SK-N-SH treated with all-trans-retinoic acid at 6 μM for 48 hours (cell line): Measurements from ENCODE around the gene KCNJ2.

Experiments used
- ATAC-seq: fragments of 200-7000 bp; cut with Tn5 transposase; 3 replicates; pipeline ENCODE4 v1.9.1; 2020; ENCODE audit warnings: mild to moderate bottlenecking, moderate library complexity
- ARNTL ChIP-seq: fragments of 450-650 bp; formaldehyde crosslinking; IDR thresholded peaks from 2 replicates; pipeline ENCODE4 v1.5.0; 2020; ENCODE audit warnings: low read depth, mild to moderate bottlenecking, moderate library complexity, borderline replicate concordance
- BACH2 ChIP-seq: fragments of 250-450 bp; sonication (Bioruptor Pico); IDR thresholded peaks from 2 replicates; pipeline ENCODE4 v1.9.0; 2021; ENCODE audit warnings: mild to moderate bottlenecking, borderline replicate concordance
- CREB5 ChIP-seq: fragments of 250-450 bp; sonication (Bioruptor Pico); IDR thresholded peaks from 2 replicates; pipeline ENCODE4 v1.5.1; 2020; ENCODE audit warnings: low read depth, mild to moderate bottlenecking, moderate library complexity
- CSDC2 ChIP-seq: fragments of 250-450 bp; sonication (Bioruptor Pico); IDR thresholded peaks from 2 replicates; pipeline ENCODE4 v1.5.0; 2020; ENCODE audit warnings: mild to moderate bottlenecking, moderate library complexity
- CSRNP3 ChIP-seq: fragments of 250-450 bp; sonication (Bioruptor Pico); IDR thresholded peaks from 2 replicates; pipeline ENCODE4 v1.5.1; 2021; ENCODE audit warnings: mild to moderate bottlenecking, moderate library complexity
- GLIS3 ChIP-seq: fragments of 250-450 bp; sonication (Bioruptor Pico); IDR thresholded peaks from 2 replicates; pipeline ENCODE4 v1.5.0; 2020; ENCODE audit warnings: mild to moderate bottlenecking, moderate library complexity
- ISL1 ChIP-seq: fragments of 250-450 bp; sonication (Bioruptor Pico); IDR thresholded peaks from 2 replicates; pipeline ENCODE4 v2.1.2; 2022; ENCODE audit warnings: mild to moderate bottlenecking, moderate library complexity
- OSR1 ChIP-seq: fragments of 250-450 bp; sonication (Bioruptor Pico); IDR thresholded peaks from 2 replicates; pipeline ENCODE4 v1.8.0; 2022; ENCODE audit warnings: moderate library complexity, mild to moderate bottlenecking, inconsistent platforms
- PATZ1 ChIP-seq: fragments of 250-450 bp; sonication (Bioruptor Pico); IDR thresholded peaks from 2 replicates; pipeline ENCODE4 v1.8.0; 2020; ENCODE audit warnings: mild to moderate bottlenecking, moderate library complexity, borderline replicate concordance
- POU6F1 ChIP-seq: fragments of 250-450 bp; sonication (Bioruptor Pico); IDR thresholded peaks from 2 replicates; pipeline ENCODE4 v1.8.0; 2021; ENCODE audit warnings: low read depth, mild to moderate bottlenecking, moderate library complexity, borderline replicate concordance
- RARB ChIP-seq: fragments of 250-450 bp; sonication (Bioruptor Pico); IDR thresholded peaks from 2 replicates; pipeline ENCODE4 v1.8.0; 2021; ENCODE audit warnings: mild to moderate bottlenecking, moderate library complexity
- SNAI2 ChIP-seq: fragments of 250-450 bp; sonication (Bioruptor Pico); IDR thresholded peaks from 2 replicates; pipeline ENCODE4 v1.5.0; 2020; ENCODE audit warnings: mild to moderate bottlenecking, moderate library complexity
- TCF4 ChIP-seq: fragments of 250-450 bp; sonication (Bioruptor Pico); IDR thresholded peaks from 2 replicates; pipeline ENCODE4 v1.8.0; 2021; ENCODE audit warnings: mild to moderate bottlenecking, moderate library complexity, borderline replicate concordance
- TOX ChIP-seq: fragments of 250-450 bp; sonication (Bioruptor Pico); IDR thresholded peaks from 2 replicates; pipeline ENCODE4 v1.8.0; 2021; ENCODE audit warnings: mild to moderate bottlenecking, moderate library complexity, borderline replicate concordance
- TSHZ2 ChIP-seq: fragments of 250-450 bp; sonication (Bioruptor Pico); IDR thresholded peaks from 2 replicates; pipeline ENCODE4 v1.5.0; 2020; ENCODE audit warnings: mild to moderate bottlenecking, moderate library complexity
- ZC3H10 ChIP-seq: fragments of 250-450 bp; sonication (Bioruptor Pico); IDR thresholded peaks from 2 replicates; pipeline ENCODE4 v1.5.1; 2021; ENCODE audit warnings: mild to moderate bottlenecking, moderate library complexity
- ZFP3 ChIP-seq: fragments of 250-450 bp; sonication (Bioruptor Pico); IDR thresholded peaks from 2 replicates; pipeline ENCODE4 v1.5.0; 2020; ENCODE audit warnings: mild to moderate bottlenecking, moderate library complexity
- ZFP30 ChIP-seq: fragments of 450-650 bp; formaldehyde crosslinking; IDR thresholded peaks from 2 replicates; pipeline ENCODE4 v1.5.0; 2022; ENCODE audit warnings: mild to moderate bottlenecking, moderate library complexity
- ZNF565 ChIP-seq: fragments of 450-650 bp; formaldehyde crosslinking; conservative IDR thresholded peaks from 2 replicates; pipeline ENCODE4 v1.5.0; 2020; ENCODE audit warnings: low read depth, mild to moderate bottlenecking, moderate library complexity
- ZNF70 ChIP-seq: fragments of 450-650 bp; formaldehyde crosslinking; IDR thresholded peaks from 2 replicates; pipeline ENCODE4 v1.5.0; 2020; ENCODE audit warnings: mild to moderate bottlenecking, moderate library complexity
- ZNF8 ChIP-seq: fragments of 450-650 bp; formaldehyde crosslinking; IDR thresholded peaks from 2 replicates; pipeline ENCODE4 v1.5.0; 2020; ENCODE audit warnings: mild to moderate bottlenecking, moderate library complexity

Gene KCNJ2

DNA sequence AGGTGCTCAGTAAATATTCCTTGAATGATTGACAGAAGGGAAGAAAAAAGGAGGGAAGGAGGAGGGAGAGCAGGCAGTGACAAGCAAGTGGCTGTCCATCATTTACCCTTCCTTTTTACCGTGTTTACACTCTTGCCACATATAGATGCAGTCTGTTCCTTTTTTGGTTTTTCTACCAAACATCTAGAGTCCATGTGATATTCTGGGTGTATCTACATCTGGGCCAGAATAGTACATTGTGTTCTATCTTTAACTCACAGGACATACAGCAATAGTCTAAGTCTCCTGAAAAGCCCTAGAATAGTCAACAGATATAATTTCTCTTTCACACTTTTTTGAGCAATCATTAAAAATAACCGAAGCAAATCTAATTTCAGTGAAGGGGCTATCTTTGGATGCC, 33.5 kb downstream of the KCNJ2 start:
- TF ChIP-seq ZFP30 (no peak), ZNF70 (CRISPR knock-in tag) (no peak), TSHZ2 (CRISPR knock-in tag) (no peak), SNAI2 (CRISPR knock-in tag) (no peak), GLIS3 (CRISPR knock-in tag) (no peak), TOX (CRISPR knock-in tag) (no peak), ZNF565 (no peak), ZC3H10 (CRISPR knock-in tag) (no peak), ZNF8 (CRISPR knock-in tag) (no peak)
- no peak for ATAC-seq

DNA sequence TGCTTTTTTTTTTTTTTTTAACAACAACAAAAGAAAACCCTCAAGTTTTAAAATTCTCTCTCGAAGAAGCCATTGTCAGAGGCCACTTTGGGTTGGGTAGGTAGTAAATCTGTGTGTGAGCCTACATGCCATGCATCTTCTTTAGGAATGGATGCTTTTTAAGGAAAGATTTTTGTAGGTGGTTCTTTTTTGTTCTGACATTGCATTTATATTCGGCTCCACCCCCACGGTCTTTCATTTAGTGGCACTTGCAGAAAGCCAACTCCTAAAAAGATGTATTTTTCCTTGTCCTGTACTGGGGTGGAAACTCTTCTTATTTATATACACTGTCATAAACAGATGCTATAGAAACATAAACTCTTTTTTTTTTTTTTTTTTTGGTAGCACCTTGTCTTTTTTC, 35.1 kb downstream of the KCNJ2 start:
- no peak for TF ChIP-seq RARB (CRISPR knock-in tag)
- TF ChIP-seq SNAI2 (CRISPR knock-in tag) = no peak
- TF ChIP-seq ZFP3 (CRISPR knock-in tag) = no peak
- no peak for TF ChIP-seq CSRNP3 (CRISPR knock-in tag)
- TF ChIP-seq ZFP30 = no peak
- TF ChIP-seq TSHZ2 (CRISPR knock-in tag) = no peak
- no peak for ATAC-seq

DNA sequence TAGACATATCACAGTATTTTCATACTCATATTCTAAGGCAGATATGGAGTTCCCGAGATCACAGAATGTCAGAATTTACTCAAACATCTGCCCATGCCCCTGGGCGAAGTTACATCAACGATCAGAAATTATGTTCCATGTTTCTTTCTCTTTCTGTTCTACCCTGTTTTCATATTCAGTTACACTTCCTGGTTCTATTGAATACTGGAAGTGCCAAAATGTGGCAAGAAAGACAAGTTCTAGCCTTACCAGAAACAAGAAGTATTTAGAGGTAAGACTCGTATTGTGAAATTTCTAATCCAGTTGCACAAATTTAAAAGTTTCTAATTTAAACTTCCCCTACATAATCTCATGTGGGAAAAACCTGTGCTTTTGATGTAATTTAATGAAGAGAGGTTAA, 36.1 kb downstream of the KCNJ2 start:
- ATAC-seq = no peak
- TF ChIP-seq ZNF8 (CRISPR knock-in tag) (no peak), PATZ1 (no peak), ISL1 (CRISPR knock-in tag) (no peak), CSDC2 (no peak), TSHZ2 (CRISPR knock-in tag) (no peak), CSRNP3 (CRISPR knock-in tag) (no peak), POU6F1 (CRISPR knock-in tag) (no peak), OSR1 (no peak), ARNTL (CRISPR knock-in tag) (no peak), ZFP30 (no peak), SNAI2 (CRISPR knock-in tag) (no peak), TCF4 (CRISPR knock-in tag) (no peak), ZC3H10 (CRISPR knock-in tag) (no peak), BACH2 (CRISPR knock-in tag) (no peak), RARB (CRISPR knock-in tag) (no peak), CREB5 (CRISPR knock-in tag) (no peak)
- TF ChIP-seq, all 23 proteins: peak for 0
